ENCODE data around the gene GABRA1.

The GABRA1 gene

DNA sequence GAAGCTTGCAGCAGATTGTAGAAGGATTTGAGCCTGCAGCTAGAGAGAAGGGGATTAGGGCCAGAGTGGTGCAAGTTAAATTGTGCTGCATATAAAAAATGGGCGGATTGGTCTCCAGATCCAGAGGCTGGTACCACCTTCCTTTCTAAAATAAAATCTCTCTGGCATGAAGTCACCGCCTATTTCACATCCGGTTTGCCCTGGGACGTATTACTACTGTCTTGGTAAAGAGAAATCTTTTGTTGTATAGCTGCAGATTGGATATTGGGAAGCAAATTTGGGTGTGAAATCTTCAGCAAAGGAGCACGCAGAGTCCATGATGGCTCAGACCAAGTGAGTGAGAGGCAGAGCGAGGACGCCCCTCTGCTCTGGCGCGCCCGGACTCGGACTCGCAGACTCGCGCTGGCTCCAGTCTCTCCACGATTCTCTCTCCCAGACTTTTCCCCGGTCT lies at the start of gene GABRA1:
TSS of gene GABRA1 (plus strand) at position 180 of the 451 bp plus-strand sequence. CDS start 2,691 bp downstream, outside the sequence.
- DNase-seq: no peak

DNA sequence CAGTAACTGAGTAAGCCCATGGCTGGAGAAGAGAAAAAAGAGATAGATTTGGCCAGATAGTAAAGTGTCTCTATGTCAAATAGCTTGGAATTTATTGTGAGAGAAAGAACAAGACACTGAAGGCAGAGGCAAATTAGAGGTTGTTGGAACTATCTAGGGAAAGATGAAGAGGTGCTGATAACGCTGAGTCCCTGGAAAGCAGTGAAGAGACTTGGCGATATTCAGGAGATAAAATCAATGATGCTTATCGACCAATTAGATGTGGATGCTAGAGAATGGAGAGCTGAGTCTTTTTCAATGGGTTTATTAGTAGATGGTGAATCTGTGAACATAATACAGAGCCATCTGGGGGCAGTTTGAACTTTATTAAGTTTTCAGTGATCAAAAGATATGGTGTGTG lies 48.6 kb upstream of the GABRA1 start:
- DNase-seq: no peak

DNA sequence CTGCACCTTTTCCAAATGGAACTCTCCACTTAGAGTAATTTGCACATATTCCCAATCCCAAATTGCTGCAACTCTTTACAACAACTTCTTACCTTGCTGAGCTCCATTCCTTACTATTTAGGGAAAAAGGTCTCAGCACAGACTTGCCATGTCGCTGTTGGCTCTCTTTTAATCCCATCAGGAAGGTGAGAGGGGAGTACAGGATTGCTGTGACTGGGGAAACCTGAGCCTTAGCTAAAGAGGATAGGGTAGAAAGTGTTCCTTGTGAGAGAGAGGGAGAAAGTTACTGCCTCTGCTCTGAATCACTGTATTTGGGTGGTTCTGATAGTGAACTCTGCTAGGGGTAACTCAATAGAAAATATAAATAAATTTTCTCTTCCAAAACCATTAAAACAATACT lies 43.7 kb upstream of the GABRA1 start:
- no peak for DNase-seq

DNA sequence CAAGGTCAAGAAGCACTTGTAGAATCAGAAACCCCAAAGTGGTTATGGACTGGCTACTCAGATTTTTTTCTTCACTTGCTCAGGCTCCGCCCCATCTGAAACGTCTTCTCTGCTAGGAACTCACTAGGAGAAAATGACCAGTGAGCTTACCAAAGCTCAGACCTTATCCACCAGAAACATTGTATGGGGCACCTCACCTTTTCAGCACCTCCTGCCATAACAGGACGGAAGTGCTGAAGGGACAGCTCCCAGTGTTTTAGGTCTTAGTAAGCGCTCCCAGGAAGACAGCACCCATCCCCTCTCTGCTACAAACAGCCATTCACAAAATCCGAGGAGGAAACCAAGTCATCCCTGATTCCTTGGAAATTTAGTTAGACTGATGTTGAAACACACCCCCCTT lies 1.2 kb upstream of the GABRA1 start:
- no peak for DNase-seq

DNA sequence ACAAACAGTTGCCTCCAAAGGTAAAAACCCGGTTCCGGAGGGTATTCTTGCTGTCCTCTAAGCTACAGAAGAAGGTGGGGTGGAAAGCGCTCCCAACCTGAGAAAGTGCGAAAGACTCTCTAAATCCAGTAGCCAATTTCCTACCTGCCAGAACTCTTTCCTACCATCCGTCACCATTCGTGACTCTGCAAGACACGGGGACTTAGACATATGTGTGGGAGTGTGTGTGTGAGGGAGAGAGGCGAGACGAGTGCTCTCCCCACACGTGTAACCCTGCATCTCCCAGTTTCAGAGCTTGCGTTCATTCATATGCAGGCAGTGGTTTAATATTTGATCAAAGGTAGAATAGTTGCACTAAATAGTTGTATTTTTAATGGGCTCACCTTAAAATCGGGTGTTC lies 473 bp upstream of the GABRA1 start:
- no peak for DNase-seq

DNA sequence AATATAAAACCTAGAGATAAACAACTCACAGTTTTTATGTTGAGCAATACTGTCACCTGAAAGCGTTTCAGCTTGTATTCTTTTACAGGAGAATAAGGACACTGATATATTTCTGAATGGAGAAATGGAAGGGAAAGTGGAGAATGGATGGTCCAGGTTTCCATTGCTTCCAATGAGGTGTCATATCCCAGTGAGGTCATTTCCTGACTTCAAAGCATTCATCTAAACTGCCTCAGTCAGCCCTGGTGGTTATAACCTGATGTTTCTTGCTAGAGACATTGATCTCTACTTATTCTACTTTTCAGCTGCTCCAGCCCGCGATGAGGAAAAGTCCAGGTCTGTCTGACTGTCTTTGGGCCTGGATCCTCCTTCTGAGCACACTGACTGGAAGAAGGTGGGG lies 2.6 kb downstream of the GABRA1 start:
- DNase-seq: no peak

DNA sequence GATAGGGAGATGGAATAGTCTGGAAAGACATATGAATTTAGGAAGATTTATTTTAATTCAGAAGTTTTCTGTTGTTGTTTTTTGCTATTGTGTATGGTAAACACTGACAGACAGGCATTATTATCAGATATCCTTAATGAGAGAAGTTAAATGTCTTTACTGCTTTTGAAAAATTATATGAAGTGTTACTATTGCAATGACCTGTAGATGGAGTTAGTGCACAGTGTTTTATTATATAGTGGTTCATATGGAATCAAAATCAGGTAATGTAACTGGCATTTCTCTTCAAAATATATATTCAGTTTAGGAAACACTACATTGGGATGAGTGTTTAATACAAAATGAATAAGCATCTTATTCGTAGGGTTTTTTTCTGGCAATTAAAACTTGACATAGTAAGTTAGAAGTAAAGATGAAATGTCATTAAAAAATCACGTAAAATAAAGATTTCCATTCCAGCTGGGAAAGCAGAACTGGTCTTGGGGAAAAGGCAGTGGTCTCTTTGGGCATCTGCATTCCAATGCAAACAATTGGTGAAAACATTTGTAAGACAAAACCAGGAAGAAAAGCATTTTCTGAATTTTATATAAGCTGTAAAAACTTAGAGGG lies 3.9 kb downstream of the GABRA1 start:
- DNase-seq: no peak

DNA sequence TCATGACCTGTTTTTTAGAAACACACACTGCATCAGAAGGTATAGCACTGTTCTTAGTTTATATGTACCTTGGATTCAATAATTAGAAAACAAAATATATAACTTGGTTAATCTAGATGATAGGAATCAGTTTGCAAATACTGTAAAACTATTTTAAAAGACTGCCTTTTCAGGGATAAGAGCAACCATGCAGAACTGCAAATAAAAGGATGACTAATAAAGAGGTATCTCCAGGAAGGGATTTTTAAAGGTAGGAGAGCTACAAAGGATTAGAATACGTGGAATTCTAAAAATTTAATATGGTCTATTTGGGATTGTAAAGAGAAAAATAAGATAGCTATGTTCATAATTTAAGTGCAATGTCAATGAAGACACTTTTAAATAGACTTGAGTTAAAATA lies 9.4 kb downstream of the GABRA1 start:
- DNase-seq: no peak

DNA sequence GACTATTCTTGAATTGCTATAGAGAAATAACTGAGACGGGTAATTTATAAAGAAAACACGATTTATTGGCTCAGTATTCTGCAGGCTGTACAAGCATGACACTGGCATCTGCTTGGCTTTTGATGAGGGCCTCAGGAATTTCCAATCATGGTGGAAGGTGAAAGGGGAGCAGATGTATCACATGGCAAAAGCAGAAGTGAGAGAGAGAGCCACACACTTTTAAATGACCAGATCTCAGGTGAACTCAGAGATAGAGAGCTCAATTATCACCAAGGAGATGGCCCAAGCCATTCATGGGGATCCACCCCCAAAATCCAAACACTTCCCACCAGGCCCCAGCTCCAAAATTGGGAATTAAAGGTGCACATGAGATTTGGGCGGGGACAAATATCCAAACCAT lies 15.3 kb downstream of the GABRA1 start:
- DNase-seq: no peak

DNA sequence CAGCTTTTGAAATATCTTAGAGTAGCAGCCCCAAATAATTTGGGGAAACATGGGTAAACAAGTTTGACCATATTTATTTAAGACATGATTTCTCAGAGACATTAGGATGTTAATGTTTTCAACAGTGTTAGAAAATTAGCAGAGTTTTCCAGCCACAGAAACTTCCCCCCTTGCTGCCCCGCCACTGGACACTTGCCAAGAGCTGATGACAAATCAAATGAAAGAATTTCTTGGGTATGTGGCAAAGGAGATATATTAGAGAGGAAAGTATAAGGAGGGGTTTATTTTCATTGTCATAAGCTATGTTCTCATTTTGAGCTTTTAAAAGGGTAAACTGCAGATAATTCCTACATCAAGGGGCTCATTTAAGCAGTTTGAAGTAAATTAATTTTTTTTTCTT lies 15.9 kb downstream of the GABRA1 start:
- DNase-seq: no peak

DNA sequence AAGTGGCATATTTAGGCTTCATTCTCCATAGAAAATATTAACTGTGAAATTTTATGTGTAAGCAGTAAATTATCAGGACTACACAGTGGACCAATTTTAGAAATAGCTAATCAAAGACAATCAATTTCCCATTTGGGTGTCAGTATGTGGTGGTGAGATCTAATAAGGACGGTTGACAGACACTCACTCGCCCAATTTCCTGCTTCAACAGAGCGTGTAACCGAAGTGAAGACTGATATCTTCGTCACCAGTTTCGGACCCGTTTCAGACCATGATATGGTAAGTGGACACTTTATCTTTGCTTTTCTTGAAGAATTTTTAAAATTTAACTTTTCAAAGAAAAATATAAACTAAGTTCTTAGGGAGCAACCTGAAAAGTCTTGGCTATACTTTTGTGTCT lies 17.6 kb downstream of the GABRA1 start:
- no peak for DNase-seq

DNA sequence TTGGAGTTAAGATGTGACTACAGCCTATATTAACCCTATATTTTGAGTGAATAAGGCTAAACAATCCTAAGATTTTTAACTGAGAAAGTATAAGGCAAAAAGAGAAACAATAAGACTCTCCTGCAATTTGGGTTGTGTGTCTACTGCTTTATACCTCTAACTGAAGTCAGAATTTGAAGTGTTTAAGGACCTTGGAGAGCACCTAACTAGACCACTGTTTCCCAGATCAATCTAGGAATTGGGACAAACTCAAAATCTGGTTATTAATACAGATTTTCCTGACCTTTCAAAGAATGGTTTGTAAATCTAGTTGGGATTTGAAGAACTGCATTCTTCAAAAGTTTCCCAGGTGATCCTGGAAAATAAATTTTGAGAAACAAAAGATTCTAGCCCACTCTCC lies 42.1 kb downstream of the GABRA1 start:
- DNase-seq: no peak

DNA sequence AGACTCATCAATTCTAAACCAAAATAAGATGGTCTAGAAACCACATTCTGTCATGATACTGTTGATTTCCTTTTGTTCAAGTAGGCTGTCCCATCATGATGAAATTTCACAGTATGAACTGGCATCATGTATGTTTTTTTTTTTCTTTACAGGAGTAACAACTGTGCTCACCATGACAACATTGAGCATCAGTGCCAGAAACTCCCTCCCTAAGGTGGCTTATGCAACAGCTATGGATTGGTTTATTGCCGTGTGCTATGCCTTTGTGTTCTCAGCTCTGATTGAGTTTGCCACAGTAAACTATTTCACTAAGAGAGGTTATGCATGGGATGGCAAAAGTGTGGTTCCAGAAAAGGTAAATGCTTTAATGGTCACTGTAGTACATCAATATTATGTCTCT lies 47.6 kb downstream of the GABRA1 start:
- DNase-seq: no peak

DNA sequence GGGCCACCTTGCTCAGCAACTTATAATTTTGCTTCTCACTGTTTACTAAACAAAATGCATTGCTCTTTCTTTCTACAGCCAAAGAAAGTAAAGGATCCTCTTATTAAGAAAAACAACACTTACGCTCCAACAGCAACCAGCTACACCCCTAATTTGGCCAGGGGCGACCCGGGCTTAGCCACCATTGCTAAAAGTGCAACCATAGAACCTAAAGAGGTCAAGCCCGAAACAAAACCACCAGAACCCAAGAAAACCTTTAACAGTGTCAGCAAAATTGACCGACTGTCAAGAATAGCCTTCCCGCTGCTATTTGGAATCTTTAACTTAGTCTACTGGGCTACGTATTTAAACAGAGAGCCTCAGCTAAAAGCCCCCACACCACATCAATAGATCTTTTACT lies 49.1 kb downstream of the GABRA1 start:
- no peak for DNase-seq

DNA sequence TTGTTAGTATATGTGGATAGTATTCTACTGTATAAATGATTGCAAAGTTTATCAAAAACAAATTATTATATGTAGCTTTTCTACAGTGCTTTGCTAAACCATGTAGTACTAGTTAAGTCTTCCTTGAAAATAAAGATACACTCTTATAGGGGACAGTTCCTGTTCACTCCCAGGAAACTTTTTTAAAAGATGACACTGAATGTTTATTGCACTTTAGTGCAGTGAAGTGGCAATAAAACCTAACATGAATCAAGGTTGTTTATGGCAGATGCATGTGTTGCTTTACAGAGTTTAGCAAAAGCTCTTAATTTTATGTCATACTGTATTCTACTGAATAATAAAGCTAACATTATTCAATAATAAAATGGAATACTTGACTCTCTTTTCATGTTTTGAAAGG lies 51.7 kb downstream of the GABRA1 start:
- no peak for DNase-seq

DNA sequence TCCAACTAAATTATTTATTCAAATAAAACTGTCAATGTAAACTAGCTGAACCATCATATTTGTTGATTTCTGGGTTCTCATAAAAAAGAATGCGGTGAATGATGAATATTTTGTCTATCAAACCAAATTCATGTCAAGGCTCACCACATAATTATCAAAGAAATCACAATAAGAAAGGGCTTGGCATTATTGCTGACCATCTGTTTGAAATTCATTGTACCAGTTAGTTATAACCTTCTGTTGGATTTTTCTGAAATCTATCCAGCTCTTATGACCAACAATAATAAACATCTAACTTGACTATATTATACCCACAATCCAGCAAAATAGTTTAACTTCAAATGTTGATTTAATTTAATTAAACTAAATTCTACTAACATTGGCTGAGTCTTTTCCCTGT lies 53.1 kb downstream of the GABRA1 start:
- no peak for DNase-seq

DNA sequence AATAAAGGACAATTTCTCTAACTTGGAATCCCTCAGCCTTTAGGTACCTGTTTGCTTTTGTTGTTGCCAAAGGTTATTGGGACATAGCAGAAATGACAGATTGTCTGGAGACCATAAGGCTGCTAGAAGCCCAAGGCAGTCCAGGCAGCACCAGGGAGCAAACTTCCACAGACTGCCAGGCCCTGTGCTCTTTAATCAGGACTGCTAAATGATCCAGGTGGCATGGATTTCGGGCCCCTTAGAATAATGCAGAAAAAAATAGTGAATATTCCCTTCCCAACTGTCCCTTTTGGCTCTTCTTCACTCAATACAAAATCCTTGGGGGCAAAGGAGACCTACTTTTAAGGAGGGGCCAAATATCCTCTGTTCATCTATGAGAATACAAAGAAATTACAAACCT lies 73.9 kb downstream of the GABRA1 start:
- no peak for DNase-seq

DNA sequence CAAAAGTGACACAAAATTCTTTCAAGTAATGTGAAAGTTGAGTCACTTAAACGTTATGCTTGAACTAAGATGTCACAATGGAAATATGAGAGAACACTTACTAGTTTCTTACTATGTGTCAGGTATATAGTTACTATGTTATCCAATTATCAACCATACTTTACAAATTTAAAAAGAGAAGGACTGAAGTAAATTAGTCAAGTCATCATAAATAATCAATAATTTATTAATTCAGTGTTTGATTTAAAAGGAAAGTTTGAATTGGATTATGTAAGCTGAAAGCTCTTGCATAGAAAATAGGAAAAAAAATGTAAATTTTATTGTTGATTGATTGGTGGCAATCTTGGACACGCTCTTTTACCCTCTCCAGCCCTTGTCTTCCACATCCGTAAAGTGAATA lies 76.3 kb downstream of the GABRA1 start:
- no peak for DNase-seq

DNA sequence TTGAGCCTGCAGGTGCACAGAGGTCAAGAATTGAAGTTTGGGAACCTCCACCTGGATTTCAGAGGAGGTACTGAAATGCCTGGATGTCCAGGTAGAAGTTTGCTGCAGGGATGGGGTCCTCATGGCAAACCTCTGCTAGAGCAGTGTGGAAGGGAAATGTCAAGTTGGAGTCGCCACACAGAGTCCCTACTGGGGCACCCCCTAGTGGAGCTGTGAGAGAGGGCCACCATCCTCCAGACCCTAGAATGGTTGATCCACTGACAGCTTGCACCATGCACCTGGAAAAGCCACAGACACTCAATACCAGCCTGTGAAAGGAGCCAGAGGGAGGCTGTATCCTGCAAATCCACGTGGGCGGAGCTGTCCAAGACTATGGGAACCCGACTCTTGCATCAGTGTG lies 78.0 kb downstream of the GABRA1 start:
- DNase-seq: no peak

DNA sequence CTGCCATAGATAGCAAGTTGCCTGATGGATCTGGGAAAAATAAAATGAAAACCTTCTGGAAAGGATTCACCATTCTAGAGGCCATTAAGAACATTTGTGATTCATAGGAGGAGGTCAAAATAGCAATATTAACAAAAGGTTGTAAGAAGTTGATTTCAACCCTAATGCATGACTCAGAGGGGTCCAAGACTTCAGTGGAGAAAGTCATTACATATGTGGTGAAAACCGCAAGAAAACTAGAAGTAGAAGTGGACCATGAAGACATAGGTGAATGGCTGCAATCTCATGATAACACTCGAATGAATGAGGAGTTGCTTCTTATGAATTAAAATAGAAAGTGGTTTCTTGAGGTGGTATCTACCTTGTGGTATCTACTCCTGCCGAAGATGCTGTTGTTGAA lies 86.6 kb downstream of the GABRA1 start:
- DNase-seq: no peak

DNA sequence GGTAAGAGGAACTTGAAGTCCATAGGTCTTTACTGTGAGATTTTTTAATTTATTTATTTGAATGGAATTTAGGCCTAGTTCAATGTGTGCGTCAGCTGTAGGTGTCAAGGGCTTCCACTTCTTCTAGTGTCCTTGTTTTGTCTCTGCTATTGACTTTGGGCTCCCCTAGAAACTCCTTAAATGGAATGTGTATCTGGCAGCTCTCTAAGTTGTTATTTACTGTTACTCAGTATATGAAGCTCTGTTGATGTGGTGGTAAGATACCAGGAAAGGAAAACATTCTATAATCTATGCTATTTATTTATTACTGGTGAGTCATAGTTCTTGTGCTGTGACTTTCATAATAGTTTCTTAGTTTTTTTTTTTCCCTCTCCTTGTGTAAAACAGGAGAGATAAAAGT lies 97.1 kb downstream of the GABRA1 start:
- DNase-seq: no peak

DNA sequence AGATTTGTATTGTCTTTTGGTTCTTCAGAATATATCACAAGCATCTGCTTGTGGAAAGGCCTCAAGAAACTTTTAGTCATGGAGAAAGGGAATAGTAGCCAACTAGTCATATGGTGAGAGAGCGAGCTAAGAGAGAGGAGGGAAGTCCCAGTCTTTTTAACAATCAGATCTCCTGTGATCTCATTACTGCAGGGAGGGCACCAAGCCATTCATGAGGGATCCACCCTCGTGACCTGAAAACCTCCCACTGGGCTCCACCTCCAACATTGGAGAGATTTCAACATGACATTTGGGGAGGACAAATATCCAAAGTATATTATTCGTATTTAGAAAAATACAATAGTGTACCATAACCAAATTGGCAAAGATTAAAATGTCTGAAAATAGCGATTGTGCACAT lies 99.0 kb downstream of the GABRA1 start:
- no peak for DNase-seq
